GM18526 (cell line): ENCODE data around the gene CAPN15.

Source experiments
- POLR2A ChIP-seq: IDR thresholded peaks from 3 replicates; pipeline ENCODE4 v1.6.1; 2011; ENCODE audit not compliant: insufficient read length; ENCODE audit errors: extremely low read depth

Gene CAPN15

DNA sequence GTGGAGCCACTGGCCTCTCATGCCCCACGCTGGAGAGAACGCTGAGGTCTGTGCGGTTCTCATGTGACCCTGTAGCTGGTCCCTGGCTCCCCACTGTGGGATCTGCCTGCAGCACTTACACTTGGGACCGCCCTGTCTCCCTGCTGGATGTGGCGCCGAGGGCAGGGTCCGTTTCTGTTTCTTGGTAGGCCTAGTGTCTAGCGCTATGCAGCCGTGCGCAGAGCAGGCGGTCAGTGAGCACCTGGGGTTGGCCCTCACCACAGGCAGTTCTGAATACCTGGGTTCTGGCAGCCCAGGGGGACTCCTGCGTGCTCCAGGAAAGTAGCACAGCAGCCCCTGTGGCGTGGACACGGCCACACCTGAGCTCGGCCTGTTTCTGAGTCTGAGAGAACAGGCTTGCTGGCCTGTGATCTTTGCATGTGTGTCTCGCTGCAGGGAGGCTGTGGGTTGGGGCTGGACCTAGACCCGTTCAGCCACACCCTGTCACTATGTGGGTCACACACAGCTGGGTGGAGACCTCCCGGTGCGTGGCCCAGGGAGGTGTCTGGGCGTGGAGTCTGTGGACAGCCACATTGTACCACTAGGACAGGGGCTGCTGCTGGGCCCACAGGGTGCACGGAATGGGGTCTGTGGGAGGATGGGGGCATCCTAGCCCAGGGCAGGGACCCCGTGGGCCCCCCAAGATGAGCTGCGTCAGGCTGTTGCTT, 2.8 kb downstream of the CAPN15 start:
- TF ChIP-seq POLR2A = no peak

DNA sequence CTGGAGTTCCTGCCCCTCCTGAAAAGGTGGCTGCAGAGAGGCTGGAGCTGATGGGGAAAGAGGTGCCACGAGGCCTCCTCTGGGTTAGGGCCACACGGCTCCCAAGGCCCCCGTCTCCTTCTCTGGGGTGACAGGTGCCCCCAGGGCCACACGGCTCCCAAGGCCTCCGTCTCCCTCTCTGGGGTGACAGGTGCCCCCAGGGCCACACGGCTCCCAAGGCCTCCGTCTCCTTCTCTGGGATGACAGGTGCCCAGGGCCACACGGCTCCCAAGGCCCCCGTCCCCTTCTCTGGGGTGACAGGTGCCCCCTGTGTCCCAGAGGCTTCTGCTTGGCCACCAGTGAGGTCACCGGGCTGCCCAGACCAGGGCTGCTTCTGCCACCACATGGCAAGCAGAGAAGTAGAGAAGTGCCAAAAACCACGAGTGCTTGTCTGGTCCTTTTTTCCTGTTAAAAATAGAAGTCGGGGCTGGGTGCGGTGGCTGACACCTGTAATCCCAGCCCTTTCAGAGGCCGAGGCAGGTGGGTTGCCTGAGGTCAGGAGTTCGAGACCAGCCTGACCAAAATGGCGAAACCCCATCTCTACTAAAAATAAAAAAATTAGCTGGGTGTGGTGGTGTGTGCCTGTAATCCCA, 4.1 kb downstream of the CAPN15 start:
- TF ChIP-seq POLR2A = no peak

DNA sequence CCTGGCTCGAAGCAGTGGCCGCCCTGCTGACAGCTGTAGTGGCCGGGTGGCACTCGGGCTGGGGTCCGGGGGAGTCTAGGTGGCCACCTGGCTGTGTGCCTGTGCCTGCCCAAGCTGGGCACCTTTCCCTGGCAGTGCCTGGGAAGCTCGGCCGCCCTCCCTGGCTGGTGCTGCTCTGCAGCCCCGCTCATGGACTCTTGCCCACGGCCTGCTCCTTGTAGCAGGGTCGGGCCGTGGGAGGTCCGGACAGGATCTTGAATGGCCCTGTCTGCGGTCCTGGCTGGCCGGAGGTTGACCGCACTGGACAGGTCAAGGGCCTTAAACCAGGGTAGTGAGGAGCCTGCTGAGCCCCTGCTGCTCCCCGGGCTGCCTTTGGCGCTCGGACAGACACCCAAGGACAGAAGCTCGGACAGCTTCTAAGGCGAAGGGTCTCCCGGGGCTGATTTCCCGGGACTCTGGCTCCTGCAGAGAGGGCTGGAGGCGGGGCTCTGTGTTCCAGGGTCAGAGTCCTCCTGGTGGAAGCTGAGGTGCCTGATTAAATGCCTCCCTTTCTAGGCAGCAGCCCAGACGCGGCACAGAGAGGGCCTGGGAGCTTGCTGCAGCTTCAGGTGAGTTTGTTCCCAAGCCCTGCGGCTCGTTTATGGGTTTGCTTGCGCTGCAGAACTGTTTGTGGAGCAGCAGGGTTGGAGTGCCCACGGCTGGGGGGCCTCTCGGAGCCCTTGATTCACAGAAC, 6.0 kb downstream of the CAPN15 start:
- no peak for TF ChIP-seq POLR2A

DNA sequence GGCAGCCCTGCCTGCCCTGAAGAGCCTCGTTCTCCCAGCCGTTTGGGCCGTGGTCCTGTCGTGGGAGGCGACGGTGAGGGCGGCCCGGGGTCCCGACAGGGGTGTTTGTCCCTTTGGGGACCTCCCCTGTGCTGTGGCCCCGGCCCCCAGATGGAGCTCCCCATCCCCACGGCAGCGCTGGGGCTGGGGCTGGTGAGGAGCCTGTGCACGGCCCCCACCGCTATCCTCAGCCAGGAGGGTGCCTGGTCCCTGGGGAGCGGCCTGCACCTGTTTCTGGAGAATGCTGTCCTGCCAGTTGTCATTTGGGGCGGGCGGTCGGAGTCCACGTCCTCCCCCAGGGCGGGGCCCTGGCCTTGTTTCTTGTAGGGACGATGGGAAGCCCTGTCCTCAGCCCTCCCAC, 6.6 kb downstream of the CAPN15 start:
- no peak for TF ChIP-seq POLR2A

- TF ChIP-seq POLR2A = no peak
Observed at GRCh38 chr16:534856-535445, 7.4 kb downstream of the CAPN15 start.

- TF ChIP-seq POLR2A = no peak
Observed at GRCh38 chr16:535446-536405, 8.2 kb downstream of the CAPN15 start.

GRCh38 chr16:536746-537145, 9.2 kb downstream of the CAPN15 start:
- no peak for TF ChIP-seq POLR2A

DNA sequence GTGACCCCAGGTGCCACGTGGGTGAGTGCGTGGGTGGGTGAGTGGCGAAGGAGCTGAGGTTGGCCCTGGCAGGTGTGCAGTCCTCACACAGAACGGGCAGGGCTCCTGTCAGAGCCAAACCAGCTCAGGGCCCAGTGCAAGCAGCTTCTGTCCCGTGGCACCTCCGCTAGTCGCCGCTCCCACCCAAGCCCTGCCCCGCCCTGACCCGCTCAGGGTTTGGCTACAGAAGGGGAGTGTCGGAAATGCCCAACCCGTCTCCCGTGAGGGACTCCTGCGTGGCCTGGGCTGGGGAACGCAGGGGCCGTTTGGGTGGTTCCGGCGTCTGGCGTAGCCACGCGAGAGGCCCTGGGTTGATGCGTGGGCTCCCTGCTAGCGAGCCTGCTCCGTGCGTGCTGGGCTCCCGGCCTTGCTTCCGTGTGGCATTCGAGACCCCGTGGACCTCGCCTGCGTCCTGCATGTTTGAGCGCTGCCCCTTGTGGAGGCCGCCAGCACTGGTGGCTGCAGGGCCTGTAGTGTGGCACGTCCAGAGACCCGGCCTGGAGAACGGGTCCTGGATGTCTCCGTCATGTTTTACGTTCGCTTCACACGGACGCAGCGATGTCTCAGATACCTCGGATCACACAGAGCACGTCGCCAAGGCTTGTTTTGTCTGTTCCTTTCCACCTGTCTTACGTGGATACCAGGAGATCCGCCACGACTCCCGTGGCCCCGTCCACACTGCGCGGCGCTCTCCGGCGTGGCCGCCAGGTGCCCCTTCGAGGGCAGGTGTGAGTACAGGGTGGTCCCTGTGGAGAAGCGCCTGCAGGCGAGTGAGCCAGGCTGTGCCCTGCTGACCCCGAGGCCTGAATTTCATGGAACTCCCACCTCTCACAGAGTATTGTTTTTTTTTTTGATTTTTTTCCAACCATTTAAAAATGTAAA, 10.2 kb downstream of the CAPN15 start:
- no peak for TF ChIP-seq POLR2A

- no peak for TF ChIP-seq POLR2A
Observed at GRCh38 chr16:539901-540530, 12.5 kb downstream of the CAPN15 start.

DNA sequence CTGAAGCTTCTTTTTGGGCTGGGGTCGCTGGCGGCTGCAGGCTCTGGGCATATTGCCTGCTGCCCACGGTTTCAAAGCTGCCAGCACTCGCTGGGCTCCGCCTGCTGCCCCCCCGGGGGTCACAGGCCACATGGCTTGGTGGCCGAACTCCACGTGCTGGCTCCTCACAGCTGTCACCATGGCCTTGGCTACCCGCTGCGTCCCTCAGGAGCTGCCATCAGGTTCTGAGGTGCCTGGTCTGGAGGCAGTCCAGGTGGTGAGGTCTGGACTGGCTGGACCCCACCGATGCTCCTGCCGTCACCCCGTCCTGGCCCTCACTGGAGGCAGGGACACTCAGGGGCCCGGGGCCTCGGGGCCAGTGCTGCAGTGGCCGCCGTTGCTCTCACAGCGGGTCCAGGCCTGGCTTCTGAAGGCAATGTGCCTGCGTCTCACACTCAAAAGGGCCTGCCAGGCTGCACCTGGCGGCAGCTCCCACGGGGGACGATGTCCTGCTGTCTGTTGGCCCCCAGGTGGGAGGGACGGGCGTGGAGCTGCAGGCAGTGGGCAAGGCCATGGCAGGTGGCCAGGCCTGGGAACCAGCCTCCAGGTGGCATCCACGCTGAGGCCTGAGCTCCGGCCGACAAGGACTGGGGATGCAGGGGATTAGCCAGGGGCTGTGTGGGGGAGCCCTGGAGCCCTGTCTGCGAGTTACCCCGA, 13.3 kb downstream of the CAPN15 start:
- no peak for TF ChIP-seq POLR2A

DNA sequence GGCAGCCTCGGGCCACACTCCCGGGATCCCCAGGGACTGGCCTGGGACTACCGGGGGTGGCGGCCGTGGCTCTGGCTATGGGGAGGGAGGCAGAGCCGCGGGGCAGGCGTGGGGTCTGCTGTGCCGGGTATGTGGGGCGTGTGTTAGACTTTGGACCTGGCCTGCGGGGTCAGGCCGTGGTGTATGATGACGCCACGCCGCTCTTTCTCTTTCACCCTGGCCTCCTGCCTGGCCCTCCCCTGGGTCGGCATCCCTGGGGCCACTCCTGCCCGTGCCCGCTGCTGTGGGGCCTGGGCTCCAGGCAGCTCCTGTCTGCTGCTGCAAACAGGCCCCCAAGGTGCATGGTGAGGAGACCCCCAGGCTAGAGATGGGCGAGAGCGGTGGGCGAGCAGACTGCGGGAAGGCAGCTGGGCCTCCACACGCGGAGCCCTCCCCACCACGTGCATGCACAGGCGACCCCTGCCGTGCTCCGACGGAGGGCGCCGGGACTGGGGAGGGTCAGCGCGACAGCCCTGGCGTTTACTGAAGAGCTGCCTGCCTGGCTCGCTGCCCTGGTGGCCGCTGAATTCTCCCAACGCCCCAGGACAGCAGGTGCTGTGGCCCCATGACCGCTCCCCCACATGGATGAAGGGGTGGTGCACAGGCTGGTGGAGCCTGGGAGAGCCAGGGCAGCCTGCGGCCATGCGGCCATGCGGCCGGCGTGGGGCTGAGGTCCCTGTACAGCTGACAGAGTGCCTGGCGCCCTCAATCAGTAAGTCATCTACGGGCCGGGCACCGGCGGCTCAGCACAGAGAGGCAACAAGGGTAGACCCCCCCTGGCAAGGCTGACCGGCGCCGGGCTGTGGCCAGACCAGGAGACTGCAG, 16.0 kb downstream of the CAPN15 start:
- TF ChIP-seq POLR2A = no peak

- TF ChIP-seq POLR2A = no peak
Observed at GRCh38 chr16:544517-544916, 17.0 kb downstream of the CAPN15 start.
